Sigmoid colon (tissue), 7 donors: Measurements from ENCODE around the gene SELENOM. TPM values are rescaled to one million over a fixed set of nuclear protein-coding genes. Genes with fewer than 3 reads are reported as not detected.

ENCODE experiments used
- DNase-seq: peaks from one replicate; pipeline ENCODE4 v3.0.0-alpha.2; 2019
- H3K27ac ChIP-seq, 4 donors: fragments of 200-600 bp; sonication (generic); one replicate each; pipeline ENCODE4 v1.5.1; 2016 to 2019; ENCODE audit warnings: mild to moderate bottlenecking in 1 of 4
- H3K27me3 ChIP-seq, 3 donors: fragments of 200-600 bp; sonication (generic); one replicate each; pipeline ENCODE4 v1.5.1; 2019; ENCODE audit warnings: mild to moderate bottlenecking in 1 of 3
- H3K36me3 ChIP-seq, 4 donors: fragments of 200-600 bp; sonication (generic); one replicate each; pipeline ENCODE4 v1.5.1; 2016 to 2019
- H3K4me1 ChIP-seq, 4 donors: fragments of 200-600 bp; sonication (generic); one replicate each; pipeline ENCODE4 v1.5.1; 2017 to 2019
- H3K4me3 ChIP-seq, 4 donors: fragments of 200-600 bp; sonication (generic); one replicate each; pipeline ENCODE4 v1.5.1; 2017 to 2019; ENCODE audit warnings: mild to moderate bottlenecking in 2 of 4, moderate library complexity in 1 of 4
- H3K9me3 ChIP-seq, 4 donors: fragments of 200-600 bp in 3 of 4; sonication (generic) in 3 of 4; one replicate each; pipeline versions ENCODE4 v1.5.1 to v1.6.1; 2013 to 2019
- EP300 ChIP-seq, 4 donors: sonication (generic); formaldehyde crosslinking; IDR thresholded peaks; one replicate each; pipeline ENCODE4 v1.6.1; 2017; ENCODE audit warnings: antibody characterized with exemption in 4 of 4
- POLR2A ChIP-seq, 2 donors: fragments of 450-650 bp; IDR thresholded peaks; one replicate each; pipeline ENCODE4 v1.6.1; 2016; ENCODE audit warnings: antibody characterized with exemption in 2 of 2, mild to moderate bottlenecking in 2 of 2, moderate library complexity in 2 of 2
- POLR2AphosphoS5 ChIP-seq, 4 donors: sonication (generic); formaldehyde crosslinking; IDR thresholded peaks; one replicate each; pipeline ENCODE4 v1.6.1; 2017; ENCODE audit warnings: antibody characterized with exemption in 4 of 4
- WGBS, 2 donors: extraction: QIAGEN DNeasy Blood & Tissue Kit; methylation state at CpG; one replicate each; pipeline ENCODE4 v1.1.7; 2013; 5-methylcytosine and 5-hydroxymethylcytosine counted together
- intact Hi-C: fragments of 100-400 bp; cut with DNase I; formaldehyde crosslinking; loops from one replicate; pipeline ENCODE4 v1.15.1; 2023
- polyA plus RNA-seq, 3 donors: library from polyadenylated mRNA; stranded (reverse); fragments of 200-250 nt; gene quantifications; one replicate each; pipeline ENCODE4 v1.2.3, GENCODE V29; 2013
- total RNA-seq, 4 donors: library from RNA; depleted of rRNA; stranded (reverse); fragments of >200 nt; gene quantifications; one replicate each; pipeline ENCODE4 v1.1.0, GENCODE V29; 2016
- TF ChIP-seq, protein P1 (sequence below), 4 experiments: fragments of 450-650 bp in 3 of 4; fragments of 200-600 bp in 1 of 4; IDR thresholded peaks; one replicate each; pipeline ENCODE4 v1.5.1; 2016 to 2019; ENCODE audit warnings: antibody characterized with exemption in 4 of 4, mild to moderate bottlenecking in 3 of 4, moderate library complexity in 2 of 4
- donor health status: healthy with polysubstance abuse.
- donor health status: Bipolar disorder and iron deficiency.
- donor health status: healthy.

SELENOM gene, protein sequence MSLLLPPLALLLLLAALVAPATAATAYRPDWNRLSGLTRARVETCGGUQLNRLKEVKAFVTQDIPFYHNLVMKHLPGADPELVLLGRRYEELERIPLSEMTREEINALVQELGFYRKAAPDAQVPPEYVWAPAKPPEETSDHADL
- total RNA-seq, result 1,000 to 10,000 TPM in 3 of 4 donors, 100 to 1,000 TPM in 1; 868 to 1,938 (median 1,638) TPM
- polyA plus RNA-seq, result 100 to 1,000 TPM in 2 of 3 donors, 10 to 100 TPM in 1; 40.9 to 192 (median 169) TPM

DNA sequence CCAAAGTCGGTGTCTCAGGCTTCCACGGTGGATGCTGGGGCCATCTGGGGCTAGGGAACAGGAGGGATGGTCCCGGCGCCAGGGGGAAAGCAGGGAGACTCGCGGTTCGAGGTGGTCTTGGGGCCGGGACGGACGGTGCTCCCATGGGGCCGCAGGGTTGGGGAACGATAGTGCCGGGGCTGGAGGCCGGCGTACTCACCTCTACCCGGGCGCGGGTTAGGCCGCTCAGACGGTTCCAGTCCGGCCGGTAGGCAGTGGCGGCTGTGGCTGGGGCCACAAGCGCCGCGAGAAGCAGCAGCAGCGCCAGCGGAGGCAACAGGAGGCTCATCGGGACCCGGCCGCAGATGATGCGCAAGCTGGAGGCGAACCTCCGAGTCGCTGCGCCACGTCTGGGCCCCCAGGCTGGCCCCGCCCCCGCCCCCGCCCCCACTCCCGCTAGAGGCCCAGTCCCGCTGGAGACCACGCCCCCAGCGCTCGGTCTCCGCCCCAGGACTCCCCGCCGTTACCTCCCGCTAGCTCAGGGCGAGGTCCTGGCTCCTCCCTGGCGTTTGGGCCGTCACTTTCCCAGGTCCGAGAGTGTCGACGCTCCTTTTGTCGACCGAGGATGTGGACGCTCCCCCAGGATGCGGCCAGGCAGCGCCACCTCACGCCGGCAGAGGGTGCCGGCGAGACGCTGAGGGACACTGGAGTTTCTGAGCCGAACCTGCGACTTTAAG, at the start of gene SELENOM:
SELENOM (minus strand) TSS at position 391 of the 716 bp plus-strand sequence; CDS start at position 328, 63 bp downstream.
- peak within 1 kb of the TSS; percentile 73 to 98 (median 92) for H3K4me3 ChIP-seq
- H3K9me3 ChIP-seq, result no peaks in the 10 kb centered on the region
- WGBS, 2 donors, result 5 to 6% methylated on average over 67 of the region's 67 CpGs
- intact Hi-C loops, result loop anchor here (1.0 to 5.0 kb wide), 2 partner anchors 41 to 180 kb away; no protein-coding TSS in a partner anchor
- H3K36me3 ChIP-seq, result peaks cover 7 to 30% (median 11%) of the 10 kb centered on the region in 4 donors
- TF ChIP-seq, protein P1, sequence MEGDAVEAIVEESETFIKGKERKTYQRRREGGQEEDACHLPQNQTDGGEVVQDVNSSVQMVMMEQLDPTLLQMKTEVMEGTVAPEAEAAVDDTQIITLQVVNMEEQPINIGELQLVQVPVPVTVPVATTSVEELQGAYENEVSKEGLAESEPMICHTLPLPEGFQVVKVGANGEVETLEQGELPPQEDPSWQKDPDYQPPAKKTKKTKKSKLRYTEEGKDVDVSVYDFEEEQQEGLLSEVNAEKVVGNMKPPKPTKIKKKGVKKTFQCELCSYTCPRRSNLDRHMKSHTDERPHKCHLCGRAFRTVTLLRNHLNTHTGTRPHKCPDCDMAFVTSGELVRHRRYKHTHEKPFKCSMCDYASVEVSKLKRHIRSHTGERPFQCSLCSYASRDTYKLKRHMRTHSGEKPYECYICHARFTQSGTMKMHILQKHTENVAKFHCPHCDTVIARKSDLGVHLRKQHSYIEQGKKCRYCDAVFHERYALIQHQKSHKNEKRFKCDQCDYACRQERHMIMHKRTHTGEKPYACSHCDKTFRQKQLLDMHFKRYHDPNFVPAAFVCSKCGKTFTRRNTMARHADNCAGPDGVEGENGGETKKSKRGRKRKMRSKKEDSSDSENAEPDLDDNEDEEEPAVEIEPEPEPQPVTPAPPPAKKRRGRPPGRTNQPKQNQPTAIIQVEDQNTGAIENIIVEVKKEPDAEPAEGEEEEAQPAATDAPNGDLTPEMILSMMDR (IDR thresholded peaks at IDR 0.05), result peak; percentile 90 to 98 (median 94)
- TF ChIP-seq POLR2A (IDR thresholded peaks at IDR 0.05), result peak; percentile 86 to 96
- TF ChIP-seq POLR2AphosphoS5 (IDR thresholded peaks at IDR 0.05), result peak; percentile 97 to 99 (median 98)
- TF ChIP-seq EP300 (IDR thresholded peaks at IDR 0.05), result peak in 1 of 4 donors; percentile 13
- peaks cover 0 to 47% (median 39%) of the 10 kb centered on the region in 4 donors for H3K4me1 ChIP-seq
- peak within 1 kb of the TSS; percentile 96 to 100 (median 99) for H3K27ac ChIP-seq
- no peaks in the 10 kb centered on the region for H3K27me3 ChIP-seq
- DNase-seq, result peak; percentile 99

DNA sequence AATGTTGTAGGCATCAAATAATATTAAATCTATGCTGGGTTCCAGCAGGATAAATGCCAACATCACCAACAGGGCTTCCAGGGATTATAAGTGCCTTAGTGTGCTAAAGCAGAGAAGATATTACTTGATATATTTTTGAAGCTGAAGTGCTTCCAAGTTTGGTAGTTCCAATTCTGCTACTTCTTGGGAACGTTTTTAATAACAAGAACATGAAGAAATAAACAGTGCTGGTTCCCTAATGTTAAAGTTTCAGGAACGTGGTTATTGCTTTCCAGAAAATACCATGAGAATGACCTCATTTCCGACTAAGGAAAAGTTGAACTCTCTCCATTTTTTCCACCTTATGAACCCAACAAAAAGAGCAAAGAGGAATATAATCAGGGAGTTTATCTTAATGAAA, 48.1 kb upstream of the SELENOM start:
- Histone ChIP-seq H3K9me3 (no peaks in the 10 kb centered on the region), H3K36me3 (no peaks in the 10 kb centered on the region), H3K27ac (peak overlapping the region; percentile 68 to 82 (median 79)), H3K4me3 (no peak overlapping the region), H3K4me1 (peaks cover 0 to 28% (median 20%) of the 10 kb centered on the region in 4 donors), H3K27me3 (no peaks in the 10 kb centered on the region)
- no peak for DNase-seq
- TF ChIP-seq, protein P1 (IDR thresholded peaks at IDR 0.05), result no peak
- peak in 1 of 4 donors; percentile 3 for TF ChIP-seq EP300 (IDR thresholded peaks at IDR 0.05)
- TF ChIP-seq POLR2AphosphoS5 (IDR thresholded peaks at IDR 0.05), result peak in 2 of 4 donors; percentile 18 to 63
- no peak for TF ChIP-seq POLR2A (IDR thresholded peaks at IDR 0.05)
- intact Hi-C loops, result no loop called here
- WGBS, 2 donors, result 32 to 40% methylated on average over 3 of the region's 3 CpGs

DNA sequence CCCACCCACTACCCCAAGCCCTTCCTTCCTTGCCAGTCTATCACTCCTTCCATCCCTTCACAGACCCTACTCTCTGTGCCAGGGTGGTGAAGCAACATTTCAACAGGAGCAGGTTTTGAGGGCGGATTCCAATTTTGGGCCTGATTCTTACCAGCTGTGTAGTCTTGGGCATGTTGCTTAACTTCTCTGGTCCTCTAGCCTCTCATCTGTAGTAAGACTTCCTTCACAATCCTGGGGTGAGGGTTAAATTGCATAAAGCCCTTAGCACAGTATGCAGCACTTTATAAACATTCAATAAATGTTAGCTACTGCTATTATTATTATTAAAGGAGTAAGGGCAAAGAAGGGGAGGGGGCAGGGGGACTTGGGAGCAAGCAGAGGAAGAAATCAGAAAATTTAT, 47.6 kb upstream of the SELENOM start:
- Histone ChIP-seq H3K27ac (peak overlapping the region; percentile 68 to 82 (median 79)), H3K9me3 (no peaks in the 10 kb centered on the region), H3K36me3 (no peaks in the 10 kb centered on the region), H3K27me3 (no peaks in the 10 kb centered on the region), H3K4me3 (no peak overlapping the region), H3K4me1 (peaks cover 0 to 28% (median 20%) of the 10 kb centered on the region in 4 donors)
- TF ChIP-seq, protein P1 (IDR thresholded peaks at IDR 0.05), result no peak
- DNase-seq, result no peak
- intact Hi-C loops, result no loop called here
- 90 to 92% methylated on average over 1 of the region's 1 CpG for WGBS, 2 donors

DNA sequence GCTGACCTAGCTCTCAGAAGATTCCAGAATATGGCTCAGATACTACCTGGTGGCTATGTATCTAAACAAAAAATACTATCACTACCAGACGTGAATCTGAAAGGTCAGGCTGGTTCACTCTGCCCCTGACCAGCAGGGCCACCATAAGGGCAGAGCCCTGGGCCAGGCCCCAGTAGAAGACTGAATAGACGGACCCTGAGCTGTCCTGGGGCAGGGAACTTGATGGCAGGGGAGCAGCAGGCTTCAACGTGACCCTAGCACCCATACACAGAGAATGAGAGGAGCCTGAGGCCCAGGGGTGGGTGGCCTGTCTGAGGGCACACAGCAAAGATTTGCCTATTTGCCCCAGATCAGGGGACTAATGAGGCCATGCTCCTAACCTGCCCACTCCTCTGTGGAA, 46.0 kb upstream of the SELENOM start:
- intact Hi-C loops, result no loop called here
- peak overlapping the region in 2 of 4 donors; percentile 80 to 82 for H3K27ac ChIP-seq
- H3K36me3 ChIP-seq, result no peaks in the 10 kb centered on the region
- H3K4me1 ChIP-seq, result peaks cover 0 to 33% (median 25%) of the 10 kb centered on the region in 4 donors
- no peak for TF ChIP-seq EP300 (IDR thresholded peaks at IDR 0.05)
- TF ChIP-seq, protein P1 (IDR thresholded peaks at IDR 0.05), result no peak
- no peak for TF ChIP-seq POLR2AphosphoS5 (IDR thresholded peaks at IDR 0.05)
- no peak for TF ChIP-seq POLR2A (IDR thresholded peaks at IDR 0.05)
- no peak for DNase-seq
- H3K4me3 ChIP-seq, result no peak overlapping the region
- 82 to 86% methylated on average over 3 of the region's 3 CpGs for WGBS, 2 donors
- H3K27me3 ChIP-seq, result no peaks in the 10 kb centered on the region
- H3K9me3 ChIP-seq, result no peaks in the 10 kb centered on the region
